GM12875 (cell line): ENCODE measurements around the gene EMP2.

Experiments
- H3K4me3 ChIP-seq: one replicate; pipeline ENCODE4 v1.5.1; 2011; ENCODE audit warnings: low read depth, low read length, control low read depth
- TF ChIP-seq, protein P1 (sequence below): IDR thresholded peaks from 2 replicates; pipeline ENCODE4 v1.5.1; 2011; ENCODE audit warnings: low read depth, mild to moderate bottlenecking, control low read depth, inconsistent platforms, low read length, moderate library complexity, borderline replicate concordance; ENCODE audit not compliant: insufficient read depth

Gene EMP2

DNA sequence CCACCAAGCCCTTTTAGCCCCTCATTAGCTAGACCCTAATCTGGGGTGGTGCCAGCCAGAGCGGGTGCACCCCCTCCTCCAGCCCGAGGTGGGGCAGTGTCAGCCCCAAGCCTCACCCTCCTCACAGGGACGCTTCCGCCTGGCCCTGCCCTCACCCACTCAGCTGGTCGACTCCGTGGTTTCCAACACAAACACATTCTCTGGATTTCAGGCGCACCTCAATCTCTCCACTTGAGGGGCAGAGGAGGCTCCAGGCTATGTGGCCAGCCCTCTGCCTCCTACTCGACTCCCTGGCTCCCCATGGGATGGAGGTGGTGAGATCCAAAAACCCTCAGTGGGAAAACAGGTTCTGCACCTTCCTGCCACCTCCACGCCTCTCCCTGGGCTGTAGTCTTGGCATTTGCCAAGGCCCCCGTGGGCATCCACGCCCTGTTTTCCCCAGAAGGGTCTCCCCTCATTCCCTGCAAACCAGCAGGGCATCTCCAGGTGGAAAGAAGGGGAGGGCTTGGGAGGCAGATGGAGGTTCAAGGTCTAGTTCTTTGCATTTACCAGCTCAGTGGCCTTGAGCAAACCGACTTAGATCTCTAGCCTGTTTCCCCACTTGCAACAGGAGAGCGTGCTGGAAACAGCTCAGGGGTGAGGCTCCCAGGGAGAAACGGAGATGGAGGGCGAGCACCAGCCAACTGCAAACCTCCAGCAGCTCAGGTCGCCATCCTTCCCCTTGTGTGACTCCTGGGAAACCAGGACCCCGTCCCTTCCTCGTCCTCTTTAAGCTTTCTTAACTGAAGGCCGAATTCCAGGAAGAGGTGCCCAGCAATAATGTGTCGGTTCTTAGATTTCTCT lies 1.7 kb downstream of the EMP2 start:
- H3K4me3 ChIP-seq: no peak overlapping the region
- TF ChIP-seq, protein P1, sequence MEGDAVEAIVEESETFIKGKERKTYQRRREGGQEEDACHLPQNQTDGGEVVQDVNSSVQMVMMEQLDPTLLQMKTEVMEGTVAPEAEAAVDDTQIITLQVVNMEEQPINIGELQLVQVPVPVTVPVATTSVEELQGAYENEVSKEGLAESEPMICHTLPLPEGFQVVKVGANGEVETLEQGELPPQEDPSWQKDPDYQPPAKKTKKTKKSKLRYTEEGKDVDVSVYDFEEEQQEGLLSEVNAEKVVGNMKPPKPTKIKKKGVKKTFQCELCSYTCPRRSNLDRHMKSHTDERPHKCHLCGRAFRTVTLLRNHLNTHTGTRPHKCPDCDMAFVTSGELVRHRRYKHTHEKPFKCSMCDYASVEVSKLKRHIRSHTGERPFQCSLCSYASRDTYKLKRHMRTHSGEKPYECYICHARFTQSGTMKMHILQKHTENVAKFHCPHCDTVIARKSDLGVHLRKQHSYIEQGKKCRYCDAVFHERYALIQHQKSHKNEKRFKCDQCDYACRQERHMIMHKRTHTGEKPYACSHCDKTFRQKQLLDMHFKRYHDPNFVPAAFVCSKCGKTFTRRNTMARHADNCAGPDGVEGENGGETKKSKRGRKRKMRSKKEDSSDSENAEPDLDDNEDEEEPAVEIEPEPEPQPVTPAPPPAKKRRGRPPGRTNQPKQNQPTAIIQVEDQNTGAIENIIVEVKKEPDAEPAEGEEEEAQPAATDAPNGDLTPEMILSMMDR: no peak

DNA sequence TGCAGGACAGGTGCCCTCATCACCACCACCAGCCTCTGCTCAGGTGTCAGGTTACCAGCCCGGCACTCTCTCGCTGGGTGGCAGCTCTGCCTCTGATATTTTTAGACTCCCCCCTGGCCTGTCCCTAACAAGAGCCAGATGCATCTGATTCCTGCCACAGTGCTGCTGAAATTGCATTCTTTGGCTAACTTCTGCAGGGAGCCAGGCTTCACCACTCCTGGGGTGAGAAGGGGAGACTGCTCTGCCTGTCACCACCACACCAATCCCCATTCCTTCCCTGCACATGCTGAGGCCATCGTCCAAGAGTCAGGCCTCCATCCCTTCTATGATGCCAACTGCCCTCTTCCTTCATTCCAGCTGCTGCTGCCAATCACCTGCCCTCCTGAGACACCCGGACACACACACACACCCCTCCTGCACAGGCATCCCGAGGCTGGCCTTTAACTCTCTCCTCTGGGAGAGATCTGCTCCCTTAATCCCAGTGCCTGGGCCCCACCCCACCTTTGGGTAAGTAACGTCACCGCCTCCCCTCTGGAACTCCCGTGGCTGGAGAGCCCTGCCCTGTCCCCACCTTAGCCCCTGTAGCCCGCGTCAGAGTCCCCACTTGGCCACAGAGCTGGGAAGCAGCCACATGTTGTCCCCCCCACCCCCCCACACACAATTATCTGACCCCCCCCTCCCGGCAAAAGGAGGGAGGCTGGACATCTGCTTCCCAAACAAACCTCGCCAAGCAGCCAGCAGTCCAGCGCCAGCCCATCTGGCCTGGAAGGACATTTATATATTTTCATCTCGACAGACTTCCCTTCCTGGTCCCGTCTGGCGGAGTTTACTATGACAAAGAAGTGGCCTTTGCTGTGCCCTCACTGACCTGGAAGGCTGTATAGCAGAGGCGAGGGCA lies 2.8 kb downstream of the EMP2 start:
- TF ChIP-seq, protein P1: no peak
- no peak overlapping the region for H3K4me3 ChIP-seq

DNA sequence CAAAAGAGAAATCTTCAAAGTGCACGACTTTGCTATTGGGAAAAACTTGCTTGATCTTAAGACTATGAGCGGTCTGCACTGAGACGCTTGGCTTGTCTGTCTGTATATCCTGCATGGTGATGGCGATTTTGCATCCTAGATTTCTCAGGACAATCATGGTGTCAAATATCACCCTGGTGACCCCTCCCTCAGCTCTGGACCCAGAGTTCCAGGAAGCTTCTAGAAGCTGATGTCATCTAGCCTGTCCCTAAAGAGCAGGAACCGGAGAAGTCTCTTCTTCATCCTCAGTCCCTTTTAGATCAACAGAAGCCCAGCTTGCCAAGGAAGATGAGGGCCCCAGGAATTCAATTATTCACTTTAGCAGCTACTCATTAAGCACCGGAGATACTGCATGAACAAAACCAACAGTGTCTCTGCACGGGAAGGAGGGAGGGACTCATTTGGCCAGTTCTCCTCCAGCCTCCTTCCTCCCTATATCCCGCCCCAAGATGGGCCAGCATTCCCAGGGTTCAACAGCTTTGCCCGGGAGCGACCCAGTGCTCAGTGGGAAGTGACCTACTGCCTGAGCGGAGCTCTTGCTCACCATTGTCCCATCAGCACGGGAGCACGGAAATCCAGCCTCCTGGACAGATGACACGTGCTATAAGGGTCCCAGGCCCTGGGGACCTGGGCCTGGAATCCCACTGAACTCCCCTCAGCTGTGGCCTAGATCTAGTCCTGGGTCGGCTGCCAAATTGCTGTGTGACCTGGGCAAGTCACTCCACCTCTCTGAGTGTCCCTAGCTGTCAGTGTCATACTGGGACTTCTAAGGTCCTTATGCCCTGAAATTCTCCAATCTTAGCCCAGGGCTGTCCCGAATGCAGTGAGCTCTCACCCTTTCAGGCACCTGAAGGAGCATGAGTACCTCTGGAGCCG lies 3.8 kb downstream of the EMP2 start:
- H3K4me3 ChIP-seq: no peak overlapping the region
- TF ChIP-seq, protein P1: no peak

DNA sequence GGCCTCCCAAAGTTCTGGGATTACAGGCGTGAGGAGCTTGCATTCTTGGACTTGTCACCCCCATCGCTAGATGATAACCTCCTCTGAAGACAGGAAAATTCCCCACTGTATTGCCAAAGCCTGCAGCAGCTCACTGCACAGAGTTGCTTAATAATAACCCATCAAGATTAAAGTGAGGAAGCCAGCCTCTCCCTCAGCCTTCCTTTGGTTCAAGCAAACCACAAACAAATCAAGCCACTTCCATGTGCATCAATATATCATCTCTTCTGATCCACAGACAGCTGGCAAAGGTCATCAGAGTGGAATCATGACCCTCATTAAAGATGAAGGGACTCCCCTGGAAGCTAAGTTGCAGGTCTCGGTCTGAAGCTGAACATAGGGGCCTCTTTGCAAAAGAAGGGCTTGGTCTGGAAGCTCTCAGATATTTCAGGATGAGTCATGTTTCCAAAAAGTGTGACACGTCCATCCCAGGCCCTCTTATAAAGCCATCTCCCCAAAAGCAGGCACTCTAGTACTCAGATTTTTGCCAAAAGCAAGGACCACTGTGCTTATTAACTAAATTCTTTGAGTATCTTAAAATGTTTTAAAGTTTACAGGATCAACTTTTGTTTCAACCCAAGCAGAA lies 4.8 kb downstream of the EMP2 start:
- TF ChIP-seq, protein P1: no peak
- H3K4me3 ChIP-seq: no peak overlapping the region

DNA sequence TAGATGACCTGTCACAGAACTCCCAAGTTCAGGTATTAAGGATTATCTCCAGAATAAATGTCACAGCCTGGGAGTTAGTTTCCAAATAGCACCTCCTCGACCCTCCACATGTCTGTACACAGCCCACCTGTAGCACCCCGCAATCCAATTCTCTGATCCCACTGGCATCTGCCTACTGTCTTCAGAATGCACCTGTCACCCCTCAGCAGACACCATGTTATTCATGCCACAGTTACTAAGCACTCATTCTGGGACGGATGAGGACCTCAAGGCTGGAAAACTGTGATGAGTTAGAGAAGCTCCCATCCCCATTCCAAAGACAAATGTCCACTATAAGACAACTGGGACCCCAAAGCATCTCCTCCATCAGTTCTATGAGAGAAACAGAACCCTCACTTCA lies 7.8 kb downstream of the EMP2 start:
- H3K4me3 ChIP-seq: no peak overlapping the region
- TF ChIP-seq, protein P1: no peak

DNA sequence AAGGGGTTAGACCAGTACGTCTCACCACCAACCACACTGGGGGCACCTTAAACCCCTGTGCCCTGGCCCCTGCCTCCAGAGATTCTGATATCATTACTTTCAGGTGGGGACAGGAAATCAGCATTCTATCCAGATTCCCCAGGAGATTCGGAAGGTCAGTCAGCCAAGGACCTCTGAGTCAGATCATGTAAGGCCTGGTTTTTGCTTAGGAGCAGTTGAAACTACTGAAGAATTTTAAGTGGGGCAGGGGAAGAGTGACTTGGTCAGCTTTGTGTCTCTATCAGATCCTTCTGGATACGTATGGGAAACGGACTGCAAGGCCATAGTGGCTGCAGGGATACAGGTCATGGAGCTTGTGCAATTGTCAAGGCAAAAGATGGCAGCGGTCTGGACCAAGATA lies 9.0 kb downstream of the EMP2 start:
- H3K4me3 ChIP-seq: no peak overlapping the region
- TF ChIP-seq, protein P1: no peak
